ENCODE measurements around the gene CREBBP. TPM values are rescaled to one million over a fixed set of nuclear protein-coding genes. Genes with fewer than 3 reads are reported as not detected.

CREBBP gene
- polyA plus RNA-seq, 1 of the 3 experiments (the other 2 are of a cell fraction) = 5.7 TPM

DNA sequence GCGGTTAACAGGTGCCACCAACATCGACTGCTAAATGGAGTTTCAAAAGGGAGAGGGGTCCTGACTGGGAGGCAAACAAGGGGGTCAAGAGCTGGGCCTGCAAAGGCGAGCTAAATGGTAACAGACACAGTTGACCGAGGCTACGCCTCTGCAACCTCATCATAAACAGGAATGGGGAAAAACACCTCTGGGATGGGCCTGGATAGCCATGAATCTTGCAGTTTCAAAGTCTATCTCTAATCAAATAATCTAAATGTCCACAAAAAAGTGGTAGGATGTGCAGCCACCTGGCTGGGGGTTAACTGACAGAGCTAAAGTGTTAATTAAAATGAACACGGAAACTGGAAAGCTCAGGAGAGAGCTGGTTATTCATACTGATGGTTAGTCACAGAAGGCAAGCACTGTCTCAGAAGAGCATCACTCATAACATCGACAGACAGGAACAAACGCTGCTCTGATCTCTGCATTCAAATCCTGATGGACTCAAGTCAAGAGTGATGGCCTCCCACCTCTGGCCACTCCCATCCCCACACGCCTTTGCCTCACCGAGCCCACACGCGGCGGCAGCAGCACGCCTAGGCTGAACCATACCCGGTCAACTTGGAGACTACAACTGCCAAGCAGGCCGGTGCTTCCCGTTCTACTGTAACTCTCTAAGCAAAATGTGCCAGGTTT, 56.3 kb downstream of the CREBBP start:
- no peaks in the 10 kb centered on the region for H3K9me3 ChIP-seq
- H3K4me2 ChIP-seq = peak overlapping the region; percentile 28
- H2AFZ ChIP-seq (ENCODE audit: low read depth) = no peak overlapping the region
- 97% methylated on average over 17 of the region's 17 CpGs for WGBS (ENCODE audit: low lambda C conversion rate)
- H3K27me3 ChIP-seq (ENCODE audit: insufficient read depth) = no peaks in the 10 kb centered on the region
- no peaks in the 10 kb centered on the region for H3K36me3 ChIP-seq (replicated peaks in 1 of 2; ENCODE audit: control insufficient read depth in 1 of 2, insufficient read depth in 2 of 2, low read length in 1 of 2)
- ChIA-PET POLR2A (no interaction called here), CTCF (no interaction called here)
- no peak overlapping the region for H3K27ac ChIP-seq (ENCODE audit: low read depth in 2 of 2, low read length in 1 of 2)
- peaks cover 13% of the 10 kb centered on the region for H3F3A ChIP-seq (replicated peaks; ENCODE audit: insufficient read depth)
- H3K9ac ChIP-seq = no peak overlapping the region
- H4K20me1 ChIP-seq (ENCODE audit: insufficient read depth) = peaks cover 99% of the 10 kb centered on the region
- no peaks in the 10 kb centered on the region for H3K9me2 ChIP-seq
- no peak overlapping the region for H3K4me3 ChIP-seq (ENCODE audit: low read depth in 2 of 2, low read length in 1 of 2)
- H3K4me1 ChIP-seq (ENCODE audit: control insufficient read depth in 1 of 2, insufficient read depth in 2 of 2, low read depth in 1 of 2, low read length in 1 of 2) = peaks cover 37 to 46% of the 10 kb centered on the region in 2 experiments; a peak in 3 of 4 replicates
- DNase-seq = no peak
- TF ChIP-seq IRF3 (IDR thresholded peaks at IDR 0.05; ENCODE audit: low read depth, low read length) (no peak), NFIC (IDR thresholded peaks at IDR 0.05; ENCODE audit: borderline replicate concordance) (no peak), REST (IDR thresholded peaks at IDR 0.05; ENCODE audit: low read depth, low read length) (no peak), TEAD4 (IDR thresholded peaks at IDR 0.05; ENCODE audit: borderline replicate concordance, insufficient read depth) (no peak), RXRA (IDR thresholded peaks at IDR 0.05; ENCODE audit: borderline replicate concordance, low read depth) (no peak), CHD2 (IDR thresholded peaks at IDR 0.05; ENCODE audit: low read length, partially characterized antibody) (no peak), GATA2 (CRISPR knock-in tag; IDR thresholded peaks at IDR 0.05) (no peak), FOXM1 (IDR thresholded peaks at IDR 0.05; ENCODE audit: low read depth) (no peak), JUND (IDR thresholded peaks at IDR 0.05) (no peak), EZH2phosphoT487 (IDR thresholded peaks at IDR 0.05; ENCODE audit: borderline replicate concordance, low read depth) (no peak), EP300 (IDR thresholded peaks at IDR 0.05; ENCODE audit: borderline replicate concordance in 1 of 2, low read depth in 1 of 2, low read length in 1 of 2) (no peak), RAD21 (IDR thresholded peaks at IDR 0.05; ENCODE audit: low read length) (no peak), SIN3A (IDR thresholded peaks at IDR 0.05; ENCODE audit: borderline replicate concordance, low read depth, low read length) (no peak), MEF2A (IDR thresholded peaks at IDR 0.05; ENCODE audit: borderline replicate concordance, low read depth) (no peak), RFX5 (IDR thresholded peaks at IDR 0.05; ENCODE audit: low read length) (no peak)
- TF ChIP-seq, protein P1, sequence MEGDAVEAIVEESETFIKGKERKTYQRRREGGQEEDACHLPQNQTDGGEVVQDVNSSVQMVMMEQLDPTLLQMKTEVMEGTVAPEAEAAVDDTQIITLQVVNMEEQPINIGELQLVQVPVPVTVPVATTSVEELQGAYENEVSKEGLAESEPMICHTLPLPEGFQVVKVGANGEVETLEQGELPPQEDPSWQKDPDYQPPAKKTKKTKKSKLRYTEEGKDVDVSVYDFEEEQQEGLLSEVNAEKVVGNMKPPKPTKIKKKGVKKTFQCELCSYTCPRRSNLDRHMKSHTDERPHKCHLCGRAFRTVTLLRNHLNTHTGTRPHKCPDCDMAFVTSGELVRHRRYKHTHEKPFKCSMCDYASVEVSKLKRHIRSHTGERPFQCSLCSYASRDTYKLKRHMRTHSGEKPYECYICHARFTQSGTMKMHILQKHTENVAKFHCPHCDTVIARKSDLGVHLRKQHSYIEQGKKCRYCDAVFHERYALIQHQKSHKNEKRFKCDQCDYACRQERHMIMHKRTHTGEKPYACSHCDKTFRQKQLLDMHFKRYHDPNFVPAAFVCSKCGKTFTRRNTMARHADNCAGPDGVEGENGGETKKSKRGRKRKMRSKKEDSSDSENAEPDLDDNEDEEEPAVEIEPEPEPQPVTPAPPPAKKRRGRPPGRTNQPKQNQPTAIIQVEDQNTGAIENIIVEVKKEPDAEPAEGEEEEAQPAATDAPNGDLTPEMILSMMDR (IDR thresholded peaks at IDR 0.05) = no peak
- peaks cover 97% of the 10 kb centered on the region for H3K79me2 ChIP-seq (ENCODE audit: insufficient read depth)
